Central memory CD8-positive, alpha-beta T cell (primary cell): ENCODE measurements around the gene MPV17L.
"Not testable (repeated sequence)": the region's sequence is repeated elsewhere in the genome, so short reads cannot be mapped to it uniquely, and the experiment has no call there.

Experiments used
- ATAC-seq: fragments of 150-1000 bp; cut with Tn5 transposase; replicated peaks from 2 replicates; pipeline ENCODE4 v1.10.0; 2022; ENCODE audit warnings: mild to moderate bottlenecking, moderate FRiP score, moderate number of reproducible peaks; ENCODE audit not compliant: poor library complexity, severe bottlenecking; ENCODE audit errors: extremely low read depth
- DNase-seq, 2 donors: peaks; one replicate each; pipeline ENCODE4 v3.0.0; 2021; ENCODE audit warnings: low spot score in 2 of 2
- H3K27ac Mint-ChIP-seq: one replicate; pipeline ENCODE4 v1.8.0; 2022; ENCODE audit warnings: low read depth, mild to moderate bottlenecking, moderate library complexity, mixed read lengths
- H3K27me3 Mint-ChIP-seq: one replicate; pipeline ENCODE4 v1.8.0; 2022; ENCODE audit warnings: mixed read lengths
- H3K36me3 Mint-ChIP-seq: one replicate; pipeline ENCODE4 v1.8.0; 2022; ENCODE audit warnings: mild to moderate bottlenecking, moderate library complexity, mixed read lengths; ENCODE audit not compliant: insufficient read depth
- H3K4me1 Mint-ChIP-seq: one replicate; pipeline ENCODE4 v1.8.0; 2022; ENCODE audit warnings: mixed read lengths
- H3K4me3 Mint-ChIP-seq: one replicate; pipeline ENCODE4 v1.8.0; 2022; ENCODE audit warnings: mild to moderate bottlenecking, moderate library complexity, mixed read lengths
- H3K9me3 Mint-ChIP-seq: one replicate; pipeline ENCODE4 v1.8.0; 2022; ENCODE audit warnings: mixed read lengths

Gene MPV17L

DNA sequence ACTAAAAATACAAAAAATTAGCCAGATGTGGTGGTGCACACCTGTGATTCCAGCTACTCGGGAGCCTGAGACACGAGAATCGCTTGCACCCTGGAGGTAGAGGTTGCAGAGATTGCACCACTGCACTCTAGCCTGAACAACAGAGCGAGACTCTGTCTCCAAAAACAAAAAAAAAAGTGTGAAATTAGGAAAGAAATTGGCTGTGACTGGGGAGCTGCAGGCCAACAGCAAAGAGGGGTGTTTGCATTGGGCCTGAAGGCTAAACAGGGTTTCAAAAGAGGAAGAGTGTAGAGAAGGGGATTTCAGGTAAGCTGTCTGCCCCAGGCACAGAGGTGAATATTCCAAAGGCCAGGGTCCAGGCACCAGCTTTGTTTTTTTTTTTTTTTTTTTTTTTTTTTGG, 48.2 kb downstream of the MPV17L start:
- H3K27ac Mint-ChIP-seq, result no peak overlapping the region
- peaks cover 4% of the 10 kb centered on the region for H3K36me3 Mint-ChIP-seq
- no peak overlapping the region for H3K4me3 Mint-ChIP-seq
- no peaks in the 10 kb centered on the region for H3K27me3 Mint-ChIP-seq
- H3K9me3 Mint-ChIP-seq, result peaks cover 5% of the 10 kb centered on the region
- DNase-seq (no peak), ATAC-seq (no peak)
- no peaks in the 10 kb centered on the region for H3K4me1 Mint-ChIP-seq

GRCh38 chr16:15444264-15444663, 48.7 kb downstream of the MPV17L start:
- Mint-ChIP-seq H3K9me3 (peaks cover 5% of the 10 kb centered on the region), H3K27me3 (no peaks in the 10 kb centered on the region), H3K4me1 (no peaks in the 10 kb centered on the region), H3K4me3 (no peak overlapping the region), H3K36me3 (peaks cover 4% of the 10 kb centered on the region), H3K27ac (no peak overlapping the region)
- no peak for DNase-seq
- no peak for ATAC-seq

GRCh38 chr16:15445450-15445849, 49.9 kb downstream of the MPV17L start:
- Mint-ChIP-seq H3K27me3 (no peaks in the 10 kb centered on the region), H3K4me1 (no peaks in the 10 kb centered on the region), H3K27ac (no peak overlapping the region), H3K36me3 (peaks cover 2% of the 10 kb centered on the region), H3K9me3 (peaks cover 5% of the 10 kb centered on the region), H3K4me3 (no peak overlapping the region)
- ATAC-seq (no peak), DNase-seq (no peak)

DNA sequence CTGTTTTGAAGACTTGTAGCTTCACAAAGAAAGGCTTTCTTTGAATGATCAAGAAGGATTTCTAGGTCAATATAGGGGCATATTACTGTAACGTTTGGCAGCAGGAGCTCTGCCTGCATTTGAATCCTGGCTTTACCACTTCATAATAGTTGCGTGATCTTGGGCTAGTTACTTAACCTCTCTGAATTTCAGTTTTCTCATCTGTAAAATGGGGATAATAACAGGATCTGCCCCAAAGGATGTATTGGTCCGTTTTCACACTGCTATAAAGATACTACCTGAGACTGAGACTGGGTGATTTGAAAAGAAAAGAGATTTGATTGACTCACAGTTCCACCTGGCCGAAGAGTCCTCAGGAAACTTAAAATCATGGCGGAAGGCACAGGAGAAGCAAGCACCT, 51.3 kb downstream of the MPV17L start:
- H3K9me3 Mint-ChIP-seq, result peaks cover 5% of the 10 kb centered on the region
- H3K4me3 Mint-ChIP-seq, result no peak overlapping the region
- DNase-seq (no peak), ATAC-seq (no peak)
- H3K36me3 Mint-ChIP-seq, result peaks cover 2% of the 10 kb centered on the region
- no peaks in the 10 kb centered on the region for H3K4me1 Mint-ChIP-seq
- H3K27me3 Mint-ChIP-seq, result no peaks in the 10 kb centered on the region
- H3K27ac Mint-ChIP-seq, result no peak overlapping the region

DNA sequence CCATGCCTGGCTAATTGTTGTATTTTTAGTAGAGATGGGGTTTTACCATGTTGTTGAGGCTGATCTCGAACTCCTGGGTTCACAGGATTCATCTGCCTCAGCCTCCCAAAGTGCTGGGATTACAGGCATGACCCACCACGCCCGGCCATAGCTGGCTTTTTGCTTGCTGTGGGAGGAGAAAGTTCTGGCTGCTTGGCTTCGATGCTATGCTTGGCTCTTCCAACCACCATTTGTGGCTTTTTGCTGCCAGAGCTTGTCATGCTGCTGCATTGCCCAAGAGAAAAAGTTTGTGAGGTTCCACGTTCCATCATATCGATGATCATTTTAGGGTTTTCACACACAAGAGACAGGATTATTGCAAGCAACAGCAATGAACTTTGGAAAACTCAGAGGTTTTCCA, 55.1 kb downstream of the MPV17L start:
- Mint-ChIP-seq H3K27ac (no peak overlapping the region), H3K36me3 (no peaks in the 10 kb centered on the region), H3K27me3 (no peaks in the 10 kb centered on the region), H3K4me3 (no peak overlapping the region), H3K9me3 (no peaks in the 10 kb centered on the region), H3K4me1 (no peaks in the 10 kb centered on the region)
- no peak for DNase-seq
- ATAC-seq, result no peak

- Mint-ChIP-seq H3K36me3 (no peaks in the 10 kb centered on the region), H3K27me3 (no peaks in the 10 kb centered on the region), H3K27ac (no peak overlapping the region), H3K4me3 (no peak overlapping the region), H3K4me1 (no peaks in the 10 kb centered on the region), H3K9me3 (no peaks in the 10 kb centered on the region)
- DNase-seq (no peak), ATAC-seq (no peak)
Measured at GRCh38 chr16:15451098-15451731, 55.7 kb downstream of the MPV17L start.

- no peak overlapping the region for H3K4me3 Mint-ChIP-seq
- H3K9me3 Mint-ChIP-seq, result no peaks in the 10 kb centered on the region
- no peak overlapping the region for H3K27ac Mint-ChIP-seq
- no peaks in the 10 kb centered on the region for H3K4me1 Mint-ChIP-seq
- H3K36me3 Mint-ChIP-seq, result no peaks in the 10 kb centered on the region
- DNase-seq (no peak), ATAC-seq (no peak)
- H3K27me3 Mint-ChIP-seq, result no peaks in the 10 kb centered on the region
Measured at GRCh38 chr16:15452246-15452855, 56.8 kb downstream of the MPV17L start.

DNA sequence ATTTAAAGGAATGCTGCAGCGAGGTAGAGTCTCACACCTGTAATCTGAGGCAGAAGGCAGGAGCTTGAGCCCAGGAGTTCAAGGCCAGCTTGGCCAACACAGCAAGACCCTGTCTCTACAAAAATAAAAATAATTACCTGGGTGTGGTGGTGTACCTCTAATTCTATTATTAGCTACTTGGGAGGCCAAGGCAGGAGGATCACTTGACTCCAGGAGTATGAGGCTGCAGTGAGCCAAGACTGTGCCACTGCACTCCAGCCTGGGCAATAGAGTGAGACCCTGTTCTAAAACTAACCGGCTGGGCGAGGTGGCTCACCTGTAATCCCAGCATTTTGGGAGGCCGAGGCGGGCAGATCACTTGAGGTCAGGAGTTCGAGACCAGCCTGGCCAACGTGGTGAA, 57.7 kb downstream of the MPV17L start:
- H3K9me3 Mint-ChIP-seq, H3K4me3 Mint-ChIP-seq, H3K36me3 Mint-ChIP-seq, H3K4me1 Mint-ChIP-seq, H3K27me3 Mint-ChIP-seq, DNase-seq, H3K27ac Mint-ChIP-seq, ATAC-seq: not testable (repeated sequence)

DNA sequence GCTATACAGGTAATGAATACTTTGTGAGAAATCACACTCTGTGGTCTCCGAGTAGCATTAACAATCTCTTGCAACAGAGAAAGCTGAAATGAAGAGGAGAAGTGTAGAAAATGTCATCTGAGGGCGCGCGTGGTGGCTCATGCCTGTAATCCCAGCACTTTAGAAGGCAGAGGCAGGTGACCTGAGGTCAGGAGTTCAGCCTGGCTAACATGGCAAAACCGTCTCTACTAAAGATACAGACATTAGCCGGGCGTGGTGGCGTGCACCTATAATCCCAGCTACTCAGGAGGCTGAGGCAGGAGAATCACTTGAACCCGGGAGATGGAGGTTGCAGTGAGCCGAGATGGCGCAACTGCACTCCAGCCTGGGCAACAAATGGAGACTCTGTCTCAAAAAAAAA, 59.4 kb downstream of the MPV17L start:
- DNase-seq, H3K4me1 Mint-ChIP-seq, H3K27ac Mint-ChIP-seq, H3K4me3 Mint-ChIP-seq, H3K27me3 Mint-ChIP-seq, H3K36me3 Mint-ChIP-seq, ATAC-seq, H3K9me3 Mint-ChIP-seq: not testable (repeated sequence)

- Mint-ChIP-seq H3K4me3 (no peak overlapping the region), H3K27me3 (no peaks in the 10 kb centered on the region), H3K9me3 (no peaks in the 10 kb centered on the region), H3K36me3 (no peaks in the 10 kb centered on the region), H3K4me1 (no peaks in the 10 kb centered on the region), H3K27ac (no peak overlapping the region)
- DNase-seq, result no peak
- no peak for ATAC-seq
Measured at GRCh38 chr16:15457400-15457799, 61.8 kb downstream of the MPV17L start.

DNA sequence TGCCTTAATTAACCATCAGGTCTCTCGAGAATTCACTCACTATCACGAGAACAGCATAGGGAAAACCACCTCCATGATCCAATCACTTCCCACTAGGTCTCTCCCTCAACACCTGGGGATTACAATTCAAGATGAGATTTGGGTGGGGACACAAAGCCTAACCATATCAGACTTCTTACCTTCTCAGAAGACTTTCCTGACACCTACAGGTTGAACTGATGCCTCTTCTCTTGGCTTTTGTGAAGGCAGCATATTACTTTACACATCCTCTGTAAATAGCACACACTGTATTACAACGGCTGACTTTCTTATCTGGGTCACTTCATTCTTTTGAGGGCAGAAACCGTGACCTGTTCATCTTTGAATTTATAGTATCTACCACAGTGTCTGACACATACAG, 62.4 kb downstream of the MPV17L start:
- no peak for DNase-seq
- Mint-ChIP-seq H3K9me3 (no peaks in the 10 kb centered on the region), H3K27ac (no peak overlapping the region), H3K4me3 (no peak overlapping the region), H3K4me1 (no peaks in the 10 kb centered on the region), H3K27me3 (no peaks in the 10 kb centered on the region), H3K36me3 (no peaks in the 10 kb centered on the region)
- no peak for ATAC-seq

DNA sequence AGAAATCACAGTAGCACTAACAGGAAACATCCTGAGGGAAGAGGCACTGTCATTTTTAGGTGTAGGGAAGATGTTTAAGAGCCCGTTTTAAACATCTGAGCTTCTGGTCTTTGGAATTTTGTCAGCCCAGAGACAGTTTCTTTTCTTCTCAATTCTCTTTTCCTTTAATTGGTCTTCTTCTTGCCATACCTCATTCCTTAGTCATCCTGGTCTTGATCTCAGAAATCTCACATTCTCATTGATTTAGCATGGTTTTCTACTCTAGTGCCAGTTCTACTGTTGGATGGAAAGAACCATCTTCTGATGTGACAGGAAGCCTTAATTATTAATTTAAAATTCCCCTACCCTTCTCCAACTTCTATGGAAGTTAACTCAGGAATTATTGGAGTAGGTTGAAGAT, 64.2 kb downstream of the MPV17L start:
- H3K4me1 Mint-ChIP-seq, result no peaks in the 10 kb centered on the region
- H3K36me3 Mint-ChIP-seq, result no peaks in the 10 kb centered on the region
- no peaks in the 10 kb centered on the region for H3K27me3 Mint-ChIP-seq
- H3K27ac Mint-ChIP-seq, result no peak overlapping the region
- DNase-seq (no peak), ATAC-seq (no peak)
- no peak overlapping the region for H3K4me3 Mint-ChIP-seq
- no peaks in the 10 kb centered on the region for H3K9me3 Mint-ChIP-seq

DNA sequence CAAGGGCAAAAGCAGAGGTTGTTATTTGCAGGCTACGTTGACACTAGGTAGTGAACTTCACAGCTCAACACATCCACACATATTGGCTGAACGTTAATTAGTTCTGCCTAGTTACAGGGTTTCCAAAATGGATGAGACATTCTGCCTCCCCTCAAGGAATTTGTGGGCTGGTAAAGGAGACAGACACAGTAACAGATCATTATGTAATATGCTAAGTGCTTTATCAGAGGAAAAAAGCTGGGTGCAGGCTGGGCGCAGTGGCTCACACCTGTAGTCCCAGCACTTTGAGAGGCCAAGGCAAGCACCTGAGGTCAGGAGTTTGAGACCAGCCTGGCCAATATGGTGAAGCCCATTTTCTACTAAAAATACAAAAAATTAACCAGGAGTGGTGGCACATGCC, 65.0 kb downstream of the MPV17L start:
- no peak for DNase-seq
- no peaks in the 10 kb centered on the region for H3K9me3 Mint-ChIP-seq
- no peaks in the 10 kb centered on the region for H3K27me3 Mint-ChIP-seq
- no peaks in the 10 kb centered on the region for H3K4me1 Mint-ChIP-seq
- no peak overlapping the region for H3K27ac Mint-ChIP-seq
- no peak for ATAC-seq
- no peaks in the 10 kb centered on the region for H3K36me3 Mint-ChIP-seq
- H3K4me3 Mint-ChIP-seq, result no peak overlapping the region
